HG03565 (cell line): Measurements from ENCODE around the gene SPEM3.

Source experiments
- ATAC-seq: cut with Tn5 transposase; IDR thresholded peaks from one replicate; pipeline ENCODE4 v1.9.1; 2021; ENCODE audit warnings: mild to moderate bottlenecking, moderate library complexity; ENCODE audit not compliant: unreplicated experiment

SPEM3 gene

GRCh38 chr17:7419819-7420610, 8.6 kb upstream of the SPEM3 start, which contains the start of gene SPEM1:
Gene SPEM1, plus strand, starts transcription at chr17:7420324. Its CDS starts 61 bp downstream, at chr17:7420385.
- no peak for ATAC-seq

- no peak for ATAC-seq
Measured at GRCh38 chr17:7421186-7421585, 7.5 kb upstream of the SPEM3 start.

- ATAC-seq, result no peak
Measured at GRCh38 chr17:7423679-7424078, 5.0 kb upstream of the SPEM3 start.

GRCh38 chr17:7425316-7425715, 3.3 kb upstream of the SPEM3 start, which contains the start of gene SPEM2:
Gene SPEM2, plus strand, starts transcription at chr17:7425616. Its CDS starts 73 bp downstream, at chr17:7425689.
- no peak for ATAC-seq

GRCh38 chr17:7425756-7426155, 2.9 kb upstream of the SPEM3 start:
- ATAC-seq, result no peak

- ATAC-seq, result no peak
Measured at GRCh38 chr17:7426203-7426863, 2.3 kb upstream of the SPEM3 start.

- no peak for ATAC-seq
Measured at GRCh38 chr17:7426896-7427489, 1.7 kb upstream of the SPEM3 start.

GRCh38 chr17:7427549-7427948, 1.1 kb upstream of the SPEM3 start:
- no peak for ATAC-seq

- no peak for ATAC-seq
Measured at GRCh38 chr17:7429722-7430121, 1.1 kb downstream of the SPEM3 start.

GRCh38 chr17:7431231-7431630, 2.6 kb downstream of the SPEM3 start:
- no peak for ATAC-seq

GRCh38 chr17:7432296-7432695, 3.6 kb downstream of the SPEM3 start:
- no peak for ATAC-seq

GRCh38 chr17:7435676-7436555, 7.3 kb downstream of the SPEM3 start:
- ATAC-seq, result peak; percentile 8

- no peak for ATAC-seq
Measured at GRCh38 chr17:7436556-7437368, 8.1 kb downstream of the SPEM3 start.

GRCh38 chr17:7437369-7437863, 8.8 kb downstream of the SPEM3 start:
- no peak for ATAC-seq

- ATAC-seq, result no peak
Measured at GRCh38 chr17:7437950-7438614, 9.4 kb downstream of the SPEM3 start.

- no peak for ATAC-seq
Measured at GRCh38 chr17:7438656-7439460, 10.2 kb downstream of the SPEM3 start.

GRCh38 chr17:7439462-7440112, 10.9 kb downstream of the SPEM3 start, which contains the start of gene FGF11:
Gene FGF11, plus strand, starts transcription at chr17:7439512. Its CDS starts 109 bp downstream, at chr17:7439621.
- no peak for ATAC-seq
